Heart left ventricle (tissue), 16 donors: ENCODE measurements around the gene PHKB. TPM values are rescaled to one million over a fixed set of nuclear protein-coding genes. Genes with fewer than 3 reads are reported as not detected.

ENCODE experiments used
- ATAC-seq, 4 donors: fragments of 200-7000 bp; cut with Tn5 transposase; one replicate each; pipeline ENCODE4 v1.9.1; 2020 to 2022; ENCODE audit warnings: moderate library complexity in 4 of 4, mild to moderate bottlenecking in 3 of 4, moderate number of reproducible peaks in 1 of 4
- DNase-seq, 5 donors: peaks; one replicate each; pipeline ENCODE4 v3.0.0-alpha.2; 2020
- H3K27ac ChIP-seq, 12 donors: fragments of 200-600 bp; sonication (generic) in 4 of 12; one replicate each; pipeline versions ENCODE4 v1.5.0 to v1.8.0; 2016 to 2022; ENCODE audit warnings: mild to moderate bottlenecking in 2 of 12
- H3K27me3 ChIP-seq, 9 donors: fragments of 200-600 bp; sonication (generic) in 2 of 9; one replicate each; pipeline versions ENCODE4 v1.5.1 to v1.8.0; 2016 to 2022; ENCODE audit warnings: mild to moderate bottlenecking in 3 of 9
- H3K36me3 ChIP-seq, 9 donors: fragments of 200-600 bp; sonication (generic) in 2 of 9; one replicate each; pipeline versions ENCODE4 v1.5.0 to v1.8.0; 2018 to 2022; ENCODE audit warnings: mild to moderate bottlenecking in 2 of 9
- H3K4me1 ChIP-seq, 12 donors: fragments of 200-600 bp; sonication (generic) in 4 of 12; one replicate each; pipeline versions ENCODE4 v1.5.0 to v1.8.0; 2016 to 2022; ENCODE audit warnings: mild to moderate bottlenecking in 3 of 12
- H3K4me3 ChIP-seq, 12 donors: fragments of 200-600 bp; sonication (generic) in 4 of 12; one replicate each; pipeline versions ENCODE4 v1.5.0 to v1.8.0; 2017 to 2022; ENCODE audit warnings: mild to moderate bottlenecking in 9 of 12, moderate library complexity in 4 of 12
- H3K9me3 ChIP-seq, 12 donors: fragments of 200-600 bp; sonication (generic) in 4 of 12; one replicate each; pipeline versions ENCODE4 v1.5.0 to v1.8.0; 2016 to 2022; ENCODE audit warnings: mild to moderate bottlenecking in 1 of 12
- POLR2A ChIP-seq, 2 donors: fragments of 450-650 bp; IDR thresholded peaks; one replicate each; pipeline ENCODE4 v1.6.1; 2017; ENCODE audit warnings: antibody characterized with exemption in 2 of 2, mild to moderate bottlenecking in 2 of 2, moderate library complexity in 2 of 2
- WGBS, 4 donors: extraction: QIAGEN DNeasy Blood & Tissue Kit in 2 of 4; methylation state at CpG; one replicate each; pipeline versions ENCODE4 v1.1.5 to v1.1.7; 2013 to 2018; 5-methylcytosine and 5-hydroxymethylcytosine counted together
- intact Hi-C, 10 donors: fragments of 100-400 bp; cut with DNase I; formaldehyde crosslinking; loops; one replicate each; pipeline versions ENCODE4 v1.11.1 to v1.14.2; 2022
- polyA plus RNA-seq, 2 donors: library from polyadenylated mRNA; stranded (reverse); fragments of 200-250 nt; gene quantifications; one replicate each; pipeline ENCODE4 v1.2.3, GENCODE V29; 2013
- total RNA-seq, 9 donors: library from RNA; depleted of rRNA in 2 of 9; stranded (reverse); fragments of >200 nt in 2 of 9; fragmentation: NEBNext Ultra II Directional in 3 of 9; extraction: Animal tissue kit (Norgen Biotek cat#: 25700) in 3 of 9; gene quantifications; one replicate each; pipeline versions ENCODE4 v1.1.0 to v1.2.4, GENCODE V29; 2016 to 2023
- TF ChIP-seq, protein P1 (sequence below), 12 donors: fragments of 200-600 bp; sonication (generic) in 4 of 12; IDR thresholded peaks; one replicate each; pipeline versions ENCODE4 v1.5.0 to v1.8.0; 2018 to 2022; ENCODE audit warnings: antibody characterized with exemption in 12 of 12, mild to moderate bottlenecking in 5 of 12
- donor health status: ischemic (EF 13 %, LVEDD 7.1; RV severe dilation, severe dysfunction).
- donor health status: healthy with polysubstance abuse.
- donor health status: DM: no; HTN: yes; CAD: no.
- donor health status: DM: no; HTN: no; CAD: no.
- donor health status: ischemic (EF 25% LVEDD 6.9; RV normal size, moderate dysfunction).
- donor health status: ischemic (EF 25% LVEDD 5.7; RV mildly dilated, moderate dysfunction).
- donor health status: healthy.
- donor health status: DM: yes; HTN: yes; CAD: no.
- donor health status: ischemic (EF 35%, LVEDD 5.7; RV mildly dilated, moderate dysfunction).
- donor health status: nonischemic (EF 11% LVEDD 7.7; RV severe dilation, severe dysfunction).
- donor health status: DM: yes; HTN: yes; CAD: no.
- donor health status: PGD.
- donor health status: ischemic (EF 29% LVEDD 5.4; RV normal size, mild dysfunction).
- donor health status: nonischemic (EF 23%, LVEDD 6.1; RV moderate dilation, normal function).

PHKB gene
- total and polyA plus RNA-seq, 11 donors = 14.2 to 70.1 (median 61.3) TPM

DNA sequence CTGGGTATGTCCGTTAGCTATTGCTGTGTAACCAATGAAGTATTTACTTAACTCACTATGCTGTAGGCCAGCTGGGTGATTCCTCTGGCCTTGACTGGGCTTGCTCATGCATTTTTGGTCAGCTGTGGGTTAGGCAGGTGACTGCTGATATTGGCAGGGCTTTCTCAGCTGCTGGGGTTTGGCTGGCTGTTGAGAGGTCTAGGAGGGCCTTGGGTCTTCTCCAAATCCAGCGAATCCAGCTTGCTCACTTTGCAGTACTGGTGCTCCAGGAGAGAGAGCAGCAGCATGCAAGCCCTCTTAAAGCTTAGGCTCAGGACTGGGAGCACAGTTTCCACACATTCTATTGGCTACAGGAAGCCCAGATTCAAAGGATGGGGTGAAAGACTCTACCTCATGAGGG is 270.1 kb downstream of the PHKB start:
- no peak overlapping the region for H3K4me3 ChIP-seq
- H3K27ac ChIP-seq = no peak overlapping the region
- no peak for ATAC-seq
- no peak for DNase-seq
- no peaks in the 10 kb centered on the region for H3K36me3 ChIP-seq
- H3K9me3 ChIP-seq = no peaks in the 10 kb centered on the region
- no peaks in the 10 kb centered on the region for H3K27me3 ChIP-seq
- 90 to 99% (median 91%) methylated on average over 2 of the region's 2 CpGs for WGBS, 4 donors
- peaks cover 0 to 2% (median 0%) of the 10 kb centered on the region in 12 donors for H3K4me1 ChIP-seq
- TF ChIP-seq, protein P1, sequence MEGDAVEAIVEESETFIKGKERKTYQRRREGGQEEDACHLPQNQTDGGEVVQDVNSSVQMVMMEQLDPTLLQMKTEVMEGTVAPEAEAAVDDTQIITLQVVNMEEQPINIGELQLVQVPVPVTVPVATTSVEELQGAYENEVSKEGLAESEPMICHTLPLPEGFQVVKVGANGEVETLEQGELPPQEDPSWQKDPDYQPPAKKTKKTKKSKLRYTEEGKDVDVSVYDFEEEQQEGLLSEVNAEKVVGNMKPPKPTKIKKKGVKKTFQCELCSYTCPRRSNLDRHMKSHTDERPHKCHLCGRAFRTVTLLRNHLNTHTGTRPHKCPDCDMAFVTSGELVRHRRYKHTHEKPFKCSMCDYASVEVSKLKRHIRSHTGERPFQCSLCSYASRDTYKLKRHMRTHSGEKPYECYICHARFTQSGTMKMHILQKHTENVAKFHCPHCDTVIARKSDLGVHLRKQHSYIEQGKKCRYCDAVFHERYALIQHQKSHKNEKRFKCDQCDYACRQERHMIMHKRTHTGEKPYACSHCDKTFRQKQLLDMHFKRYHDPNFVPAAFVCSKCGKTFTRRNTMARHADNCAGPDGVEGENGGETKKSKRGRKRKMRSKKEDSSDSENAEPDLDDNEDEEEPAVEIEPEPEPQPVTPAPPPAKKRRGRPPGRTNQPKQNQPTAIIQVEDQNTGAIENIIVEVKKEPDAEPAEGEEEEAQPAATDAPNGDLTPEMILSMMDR (IDR thresholded peaks at IDR 0.05) = no peak
- no peak for TF ChIP-seq POLR2A (IDR thresholded peaks at IDR 0.05)
- intact Hi-C loops = no loop called here

DNA sequence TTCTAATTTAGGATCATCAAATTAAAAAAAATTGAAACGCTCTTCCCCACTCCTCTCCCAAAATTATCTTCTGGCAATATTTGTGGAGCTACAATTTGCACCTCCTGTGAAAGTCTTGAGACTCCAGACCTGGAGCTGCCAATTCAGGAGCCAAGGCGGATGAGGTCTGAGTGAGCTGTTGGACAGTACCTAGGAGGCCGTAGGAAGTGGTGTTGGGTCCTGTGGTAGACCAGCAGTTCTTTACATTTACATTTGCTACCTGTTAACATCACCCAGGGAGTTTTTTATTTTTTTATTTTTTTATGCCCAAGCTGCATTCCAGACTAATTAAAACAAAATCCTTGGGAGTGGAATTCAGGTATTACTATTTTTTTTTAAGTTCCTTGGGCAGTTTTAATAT is 271.0 kb downstream of the PHKB start:
- no peaks in the 10 kb centered on the region for H3K9me3 ChIP-seq
- no peak overlapping the region for H3K4me3 ChIP-seq
- H3K36me3 ChIP-seq = no peaks in the 10 kb centered on the region
- peaks cover 0 to 2% (median 0%) of the 10 kb centered on the region in 12 donors for H3K4me1 ChIP-seq
- TF ChIP-seq POLR2A (IDR thresholded peaks at IDR 0.05) = no peak
- TF ChIP-seq, protein P1 (IDR thresholded peaks at IDR 0.05) = no peak
- intact Hi-C loops = no loop called here
- ATAC-seq = no peak
- DNase-seq = no peak
- no peak overlapping the region for H3K27ac ChIP-seq
- 94 to 95% (median 94%) methylated on average over 3 of the region's 3 CpGs for WGBS, 4 donors
- no peaks in the 10 kb centered on the region for H3K27me3 ChIP-seq

DNA sequence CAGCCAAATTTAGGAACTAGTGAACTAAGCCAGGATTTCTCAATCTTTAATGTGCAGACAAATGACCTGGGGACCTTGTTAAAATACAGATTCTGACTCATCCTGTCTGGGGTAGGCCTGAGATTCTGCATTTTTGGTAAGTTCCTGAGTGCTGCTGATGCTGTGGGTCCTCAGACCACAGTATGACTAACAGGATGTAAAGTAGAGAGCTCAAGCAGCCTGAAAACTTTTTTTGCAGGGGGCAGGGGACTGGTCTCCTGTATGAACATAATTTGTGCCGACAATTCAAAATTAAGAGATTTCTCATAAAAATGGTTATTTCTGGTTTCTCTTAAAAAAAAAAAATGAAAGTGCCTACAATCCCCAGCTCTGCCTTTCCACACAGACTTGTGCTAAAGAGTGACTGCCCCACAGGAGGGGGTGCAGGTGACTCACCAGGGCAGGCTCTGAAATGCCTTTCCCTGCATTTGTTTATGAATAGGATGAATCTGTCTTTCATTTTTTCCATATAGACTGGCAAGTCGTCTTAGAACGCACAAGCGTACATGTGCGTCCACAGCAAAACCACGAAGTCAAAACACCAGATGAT is 271.5 kb downstream of the PHKB start:
- no peak overlapping the region for H3K4me3 ChIP-seq
- H3K9me3 ChIP-seq = no peaks in the 10 kb centered on the region
- intact Hi-C loops = no loop called here
- 79 to 83% (median 81%) methylated on average over 6 of the region's 6 CpGs for WGBS, 4 donors
- peaks cover 0 to 2% (median 0%) of the 10 kb centered on the region in 12 donors for H3K4me1 ChIP-seq
- DNase-seq (no peak), ATAC-seq (no peak)
- H3K36me3 ChIP-seq = no peaks in the 10 kb centered on the region
- no peak for TF ChIP-seq POLR2A (IDR thresholded peaks at IDR 0.05)
- TF ChIP-seq, protein P1 (IDR thresholded peaks at IDR 0.05) = no peak
- no peaks in the 10 kb centered on the region for H3K27me3 ChIP-seq
- H3K27ac ChIP-seq = no peak overlapping the region

DNA sequence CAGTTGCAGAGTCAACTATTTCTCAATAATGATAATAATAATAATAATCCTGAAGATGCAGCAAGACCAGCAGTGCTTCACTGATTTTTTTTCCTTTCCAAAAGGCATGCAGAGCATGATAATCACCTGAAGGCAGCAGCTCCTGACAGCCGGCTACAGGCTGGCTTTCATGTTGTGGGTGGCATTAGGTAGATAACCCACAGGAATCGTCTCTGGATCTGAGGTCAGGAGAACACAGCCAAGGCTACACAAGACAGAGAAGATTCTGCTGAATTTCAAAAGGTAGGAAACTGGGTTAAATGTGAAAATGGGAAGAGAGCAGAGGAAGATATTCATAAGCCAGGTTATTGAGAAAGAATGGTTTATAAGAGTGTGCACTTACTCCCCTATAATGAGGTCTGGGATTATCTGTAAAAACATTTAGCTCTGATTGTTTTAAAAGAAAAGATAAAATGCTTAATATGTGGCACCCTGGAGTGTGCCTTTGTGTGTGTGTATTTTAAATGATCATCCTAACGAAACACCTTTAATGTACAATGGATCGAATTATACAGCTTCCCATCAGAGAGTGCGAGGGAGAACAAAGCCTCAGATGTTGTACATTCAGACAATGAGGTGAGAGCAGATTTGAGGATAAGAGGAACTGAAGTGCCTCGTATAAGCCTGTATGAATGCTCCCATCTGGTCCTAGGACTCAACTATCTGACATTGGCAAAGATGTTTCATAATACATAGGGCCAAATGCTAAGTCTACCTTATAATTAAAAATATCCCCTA is 273.1 kb downstream of the PHKB start:
- TF ChIP-seq, protein P1 (IDR thresholded peaks at IDR 0.05) = no peak
- no peak for TF ChIP-seq POLR2A (IDR thresholded peaks at IDR 0.05)
- no peaks in the 10 kb centered on the region for H3K36me3 ChIP-seq
- ATAC-seq = no peak
- peaks cover 0 to 2% (median 0%) of the 10 kb centered on the region in 12 donors for H3K4me1 ChIP-seq
- no peak for DNase-seq
- H3K9me3 ChIP-seq = peaks cover 0 to 10% (median 1%) of the 10 kb centered on the region in 12 donors
- WGBS, 4 donors = 67 to 77% (median 73%) methylated on average over 6 of the region's 6 CpGs
- no peaks in the 10 kb centered on the region for H3K27me3 ChIP-seq
- no peak overlapping the region for H3K4me3 ChIP-seq
- no peak overlapping the region for H3K27ac ChIP-seq
- intact Hi-C loops = no loop called here
